GM12874 (cell line): ENCODE measurements around the gene GRM8.

Experiments
- CTCF ChIP-seq: IDR thresholded peaks from 2 replicates; pipeline ENCODE4 v1.5.1; 2011; ENCODE audit warnings: low read depth, mild to moderate bottlenecking, control low read depth, low read length, moderate library complexity; ENCODE audit not compliant: insufficient read depth

GRM8 gene

GRCh38 chr7:126959649-126960048 lies 293.1 kb downstream of the GRM8 start:
- no peak for TF ChIP-seq CTCF

GRCh38 chr7:126958367-126958766 lies 294.4 kb downstream of the GRM8 start:
- TF ChIP-seq CTCF = no peak

GRCh38 chr7:126957443-126957842 lies 295.3 kb downstream of the GRM8 start:
- no peak for TF ChIP-seq CTCF

- TF ChIP-seq CTCF = no peak
These were observed 299.3 kb downstream of the GRM8 start for GRCh38 chr7:126953461-126953860.

GRCh38 chr7:126948664-126949063 lies 304.1 kb downstream of the GRM8 start:
- no peak for TF ChIP-seq CTCF

- no peak for TF ChIP-seq CTCF
These were observed 311.9 kb downstream of the GRM8 start for GRCh38 chr7:126940723-126941307.

- TF ChIP-seq CTCF = no peak
These were observed 315.6 kb downstream of the GRM8 start for GRCh38 chr7:126937171-126937570.

- TF ChIP-seq CTCF = no peak
These were observed 321.2 kb downstream of the GRM8 start for GRCh38 chr7:126931581-126931980.
